Natural killer cell (primary cell): Measurements from ENCODE around the gene ATP2B2. TPM values are rescaled to one million over a fixed set of nuclear protein-coding genes. Genes with fewer than 3 reads are reported as not detected.

Experiments used
- ATAC-seq, 3 donors: fragments of 150-1000 bp in 2 of 3; fragments of 200-7000 bp in 1 of 3; cut with Tn5 transposase; 1 replicate in 1 of 3; 2 replicates in 2 of 3; pipeline ENCODE4 v1.10.0; 2021; ENCODE audit warnings: mild to moderate bottlenecking in 2 of 3, moderate library complexity in 2 of 3
- DNase-seq, 2 donors: peaks; one replicate each; pipeline versions ENCODE4 v3.0.0 to v3.0.0-alpha.2; 2013 to 2021; ENCODE audit warnings: mixed read lengths in 1 of 2
- H3K27ac ChIP-seq: one replicate; pipeline ENCODE4 v1.5.1; 2013; ENCODE audit warnings: mild to moderate bottlenecking, low read length
- H3K27me3 ChIP-seq: one replicate; pipeline ENCODE4 v1.6.1; 2013; ENCODE audit warnings: low read length; ENCODE audit not compliant: control insufficient read depth, insufficient read depth
- H3K36me3 ChIP-seq: one replicate; pipeline ENCODE4 v1.6.1; 2013; ENCODE audit warnings: low read length; ENCODE audit not compliant: control insufficient read depth, insufficient read depth
- H3K4me1 ChIP-seq: one replicate; pipeline ENCODE4 v1.6.1; 2013; ENCODE audit warnings: low read length; ENCODE audit not compliant: control insufficient read depth, insufficient read depth
- H3K4me3 ChIP-seq: one replicate; pipeline ENCODE4 v1.5.1; 2013; ENCODE audit warnings: low read length
- H3K9me3 ChIP-seq: one replicate; pipeline ENCODE4 v1.6.1; 2013; ENCODE audit warnings: low read length; ENCODE audit not compliant: control insufficient read depth, insufficient read depth
- H3K27ac Mint-ChIP-seq, 2 donors: one replicate each; pipeline ENCODE4 v1.8.0; 2022; ENCODE audit warnings: mild to moderate bottlenecking in 2 of 2, mixed read lengths in 2 of 2, moderate library complexity in 1 of 2
- H3K27me3 Mint-ChIP-seq, 2 donors: one replicate each; pipeline ENCODE4 v1.8.0; 2022; ENCODE audit warnings: low read depth in 2 of 2, mixed read lengths in 2 of 2
- H3K36me3 Mint-ChIP-seq: one replicate; pipeline ENCODE4 v1.8.0; 2022; ENCODE audit warnings: mixed read lengths
- H3K4me1 Mint-ChIP-seq, 2 donors: one replicate each; pipeline ENCODE4 v1.8.0; 2022; ENCODE audit warnings: mixed read lengths in 2 of 2
- H3K4me3 Mint-ChIP-seq: one replicate; pipeline ENCODE4 v1.8.0; 2022; ENCODE audit warnings: mild to moderate bottlenecking, moderate library complexity, mixed read lengths
- H3K9me3 Mint-ChIP-seq, 2 donors: one replicate each; pipeline ENCODE4 v1.8.0; 2022; ENCODE audit warnings: mixed read lengths in 2 of 2
- CTCF ChIP-seq: fragments of 200-600 bp; IDR thresholded peaks from one replicate; pipeline ENCODE4 v1.8.0; 2022; ENCODE audit warnings: antibody characterized with exemption
- WGBS: methylation state at CpG from one replicate; pipeline ENCODE4 v1.1.7; 2013; ENCODE audit warnings: missing lambda C conversion rate; ENCODE audit not compliant: insufficient coverage; 5-methylcytosine and 5-hydroxymethylcytosine counted together
- intact Hi-C: fragments of 100-400 bp; cut with micrococcal nuclease; formaldehyde crosslinking; loops from one replicate; pipeline ENCODE4 v1.14.2; 2022
- total RNA-seq, 4 donors: library from RNA; stranded (reverse); fragments of 120-200 nt in 1 of 4; gene quantifications; one replicate each; pipeline versions ENCODE4 v1.2.3 to v1.2.4, GENCODE V29; 2013 to 2022

ATP2B2 gene
- total RNA-seq, 3 donors from 2014 or later (not counting 1 experiment from before 2014, with no cell fraction given): not detected

GRCh38 chr3:10453431-10454163 lies 51.8 kb downstream of the ATP2B2 start:
- Mint-ChIP-seq H3K9me3 (no peaks in the 10 kb centered on the region), H3K4me3 (no peak overlapping the region), H3K27me3 (peaks cover 14 to 15% of the 10 kb centered on the region in 2 donors), H3K27ac (no peak overlapping the region), H3K36me3 (no peaks in the 10 kb centered on the region), H3K4me1 (no peaks in the 10 kb centered on the region)
- Histone ChIP-seq H3K4me3 (no peak overlapping the region), H3K9me3 (no peaks in the 10 kb centered on the region), H3K27ac (no peak overlapping the region), H3K4me1 (no peaks in the 10 kb centered on the region), H3K27me3 (no peaks in the 10 kb centered on the region), H3K36me3 (no peaks in the 10 kb centered on the region)
- intact Hi-C loops: no loop called here
- ATAC-seq (no peak), DNase-seq (no peak)
- no peak for TF ChIP-seq CTCF
- 70% methylated on average over 7 of the region's 7 CpGs for WGBS

DNA sequence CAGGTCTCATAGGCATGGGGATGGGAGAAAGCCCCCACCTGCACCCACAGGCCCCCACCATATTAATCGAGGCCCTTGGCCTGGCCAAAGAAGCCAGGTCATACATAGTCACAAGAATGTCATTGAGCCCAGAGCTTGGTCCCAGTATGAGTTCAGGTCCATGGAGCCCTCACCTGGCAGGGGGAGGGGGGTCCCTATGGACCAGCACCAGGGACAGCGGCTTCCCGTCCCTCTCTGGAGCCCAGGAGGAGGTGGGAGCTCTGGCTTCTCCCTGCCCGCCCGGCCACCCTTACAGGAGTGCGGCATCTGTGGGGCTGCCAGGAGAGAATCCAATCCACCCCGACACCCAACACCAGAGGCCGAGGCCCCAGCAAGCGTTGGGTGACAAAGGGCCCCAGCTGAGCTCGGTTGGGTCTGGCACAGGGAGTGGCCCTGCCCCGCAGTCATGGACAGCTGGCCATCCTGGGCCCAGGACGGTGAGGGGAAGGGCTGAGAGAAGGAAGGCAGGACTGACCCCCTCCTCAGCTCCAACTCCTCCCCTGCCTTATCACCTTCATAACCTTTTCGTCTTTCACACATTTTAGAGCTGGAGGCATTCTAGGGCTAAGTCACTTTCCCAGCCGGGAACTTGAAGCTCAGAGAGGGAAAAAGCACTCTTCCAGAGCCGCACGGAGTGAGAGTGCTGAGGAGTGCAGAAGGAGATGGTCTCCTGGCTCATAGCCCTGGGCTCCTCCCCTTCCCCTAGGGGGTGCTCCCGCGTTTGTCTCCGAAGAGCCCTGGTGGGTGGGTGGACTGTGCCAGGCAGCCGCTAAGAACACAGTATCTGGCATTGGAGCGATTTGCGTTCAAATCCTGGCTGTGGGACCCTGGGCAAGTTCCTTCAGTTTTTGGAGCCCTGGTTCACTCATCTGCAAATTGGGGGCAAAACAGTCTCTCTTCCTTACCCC lies 54.6 kb downstream of the ATP2B2 start:
- Histone ChIP-seq H3K9me3 (no peaks in the 10 kb centered on the region), H3K4me1 (no peaks in the 10 kb centered on the region), H3K4me3 (no peak overlapping the region), H3K27ac (no peak overlapping the region), H3K36me3 (no peaks in the 10 kb centered on the region), H3K27me3 (no peaks in the 10 kb centered on the region)
- Mint-ChIP-seq H3K27ac (no peak overlapping the region), H3K27me3 (peaks cover 0 to 8% of the 10 kb centered on the region in 2 donors), H3K36me3 (no peaks in the 10 kb centered on the region), H3K4me1 (no peaks in the 10 kb centered on the region), H3K4me3 (no peak overlapping the region), H3K9me3 (no peaks in the 10 kb centered on the region)
- intact Hi-C loops: no loop called here
- TF ChIP-seq CTCF: no peak
- no peak for ATAC-seq
- WGBS: 64% methylated on average over 21 of the region's 22 CpGs
- DNase-seq: no peak

DNA sequence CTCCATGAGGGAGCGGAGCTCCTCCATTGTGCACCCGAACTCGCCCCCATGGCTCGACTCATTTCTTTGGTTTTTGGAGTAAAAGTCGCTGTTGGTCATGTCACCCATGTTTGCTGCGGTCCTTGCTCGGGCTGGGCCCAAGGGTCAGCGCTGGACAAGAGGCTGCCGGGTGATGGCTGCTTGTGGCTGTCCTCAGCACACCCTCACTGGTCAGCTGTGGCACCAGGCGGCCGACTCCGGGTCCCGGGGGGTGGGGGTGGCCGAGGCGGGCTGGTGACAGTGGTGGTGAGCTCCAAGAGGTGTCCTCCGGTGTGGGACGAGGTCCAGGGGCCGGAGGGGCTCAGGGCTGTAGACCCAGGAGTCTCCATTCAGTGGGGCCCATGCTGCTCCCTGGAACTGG lies 56.0 kb downstream of the ATP2B2 start:
- H3K4me1 Mint-ChIP-seq: peaks cover 0 to 2% of the 10 kb centered on the region in 2 donors
- Histone ChIP-seq H3K4me1 (no peaks in the 10 kb centered on the region), H3K36me3 (no peaks in the 10 kb centered on the region), H3K27me3 (no peaks in the 10 kb centered on the region), H3K9me3 (no peaks in the 10 kb centered on the region), H3K4me3 (no peak overlapping the region), H3K27ac (no peak overlapping the region)
- no peak for DNase-seq
- WGBS: 86% methylated on average over 18 of the region's 18 CpGs
- no peaks in the 10 kb centered on the region for H3K9me3 Mint-ChIP-seq
- H3K27ac Mint-ChIP-seq: no peak overlapping the region
- ATAC-seq: no peak
- H3K4me3 Mint-ChIP-seq: no peak overlapping the region
- intact Hi-C loops: no loop called here
- no peak for TF ChIP-seq CTCF
- peaks cover 7 to 15% of the 10 kb centered on the region in 2 donors for H3K27me3 Mint-ChIP-seq
- H3K36me3 Mint-ChIP-seq: no peaks in the 10 kb centered on the region
